MCF 10A (cell line): Measurements from ENCODE around the gene NDC1. TPM values are rescaled to one million over a fixed set of nuclear protein-coding genes. Genes with fewer than 3 reads are reported as not detected.

Source experiments
- BruUV-seq: library from RNA; stranded (reverse); fragments of 400-500 nt; replicated peaks from 2 replicates; lab custom pipeline; 2021; lab: Mats Ljungman, UMichigan
- CTCF ChIA-PET: fragments of 300-600 bp; sonication (Branson Sonifier 250); formaldehyde crosslinking; extraction: SDS; loops from one replicate; lab custom pipeline; 2021; ENCODE audit warnings: antibody characterized with exemption, inconsistent platforms; lab: Yijun Ruan, JAX
- POLR2A ChIA-PET: fragments of 300-600, 350-650 bp; sonication (Branson Sonifier 250); formaldehyde crosslinking; extraction: SDS; loops from one replicate; lab custom pipeline; 2020; ENCODE audit warnings: antibody characterized with exemption, inconsistent platforms; lab: Yijun Ruan, JAX
- DNase-seq: peaks from one replicate; pipeline ENCODE4 v3.0.0-alpha.2; 2018; ENCODE audit not compliant: unreplicated experiment
- H3K27ac Mint-ChIP-seq: one replicate; pipeline ENCODE4 v1.8.0; 2022; ENCODE audit warnings: mild to moderate bottlenecking, low read depth, mixed read lengths; ENCODE audit not compliant: unreplicated experiment
- H3K27me3 Mint-ChIP-seq: one replicate; pipeline ENCODE4 v1.8.0; 2022; ENCODE audit warnings: mixed read lengths; ENCODE audit not compliant: insufficient read depth, unreplicated experiment
- H3K36me3 Mint-ChIP-seq: one replicate; pipeline ENCODE4 v1.8.0; 2022; ENCODE audit warnings: mild to moderate bottlenecking, moderate library complexity, mixed read lengths; ENCODE audit not compliant: insufficient read depth, unreplicated experiment
- H3K4me1 Mint-ChIP-seq: one replicate; pipeline ENCODE4 v1.8.0; 2022; ENCODE audit warnings: mixed read lengths; ENCODE audit not compliant: insufficient read depth, unreplicated experiment
- H3K4me3 Mint-ChIP-seq: one replicate; pipeline ENCODE4 v1.8.0; 2022; ENCODE audit warnings: mild to moderate bottlenecking, moderate library complexity, mixed read lengths; ENCODE audit not compliant: unreplicated experiment
- H3K9me3 Mint-ChIP-seq: one replicate; pipeline ENCODE4 v1.8.0; 2022; ENCODE audit warnings: mixed read lengths; ENCODE audit not compliant: unreplicated experiment
- intact Hi-C: fragments of 100-400 bp; cut with micrococcal nuclease; formaldehyde crosslinking; loops from 2 replicates; pipeline ENCODE4 v1.14.1; 2022
- total RNA-seq: library from RNA; stranded (reverse); gene quantifications from 2 replicates; pipeline ENCODE4 v1.2.3, GENCODE V29; 2022
- TF ChIP-seq, protein P1 (sequence below): fragments of 200-600 bp; IDR thresholded peaks from one replicate; pipeline ENCODE4 v1.8.0; 2022; ENCODE audit warnings: antibody characterized with exemption, mild to moderate bottlenecking; ENCODE audit not compliant: unreplicated experiment

Gene NDC1
- total RNA-seq, 1 experiment from 2014 or later: 18.7 TPM

GRCh38 chr1:53735681-53736080, 102.4 kb downstream of the NDC1 start:
- TF ChIP-seq, protein P1, sequence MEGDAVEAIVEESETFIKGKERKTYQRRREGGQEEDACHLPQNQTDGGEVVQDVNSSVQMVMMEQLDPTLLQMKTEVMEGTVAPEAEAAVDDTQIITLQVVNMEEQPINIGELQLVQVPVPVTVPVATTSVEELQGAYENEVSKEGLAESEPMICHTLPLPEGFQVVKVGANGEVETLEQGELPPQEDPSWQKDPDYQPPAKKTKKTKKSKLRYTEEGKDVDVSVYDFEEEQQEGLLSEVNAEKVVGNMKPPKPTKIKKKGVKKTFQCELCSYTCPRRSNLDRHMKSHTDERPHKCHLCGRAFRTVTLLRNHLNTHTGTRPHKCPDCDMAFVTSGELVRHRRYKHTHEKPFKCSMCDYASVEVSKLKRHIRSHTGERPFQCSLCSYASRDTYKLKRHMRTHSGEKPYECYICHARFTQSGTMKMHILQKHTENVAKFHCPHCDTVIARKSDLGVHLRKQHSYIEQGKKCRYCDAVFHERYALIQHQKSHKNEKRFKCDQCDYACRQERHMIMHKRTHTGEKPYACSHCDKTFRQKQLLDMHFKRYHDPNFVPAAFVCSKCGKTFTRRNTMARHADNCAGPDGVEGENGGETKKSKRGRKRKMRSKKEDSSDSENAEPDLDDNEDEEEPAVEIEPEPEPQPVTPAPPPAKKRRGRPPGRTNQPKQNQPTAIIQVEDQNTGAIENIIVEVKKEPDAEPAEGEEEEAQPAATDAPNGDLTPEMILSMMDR: no peak
- no TSS peak for BruUV-seq
- intact Hi-C loops: no loop called here
- H3K4me1 Mint-ChIP-seq: peaks cover 28% of the 10 kb centered on the region
- no peak for DNase-seq
- H3K4me3 Mint-ChIP-seq: no peak overlapping the region
- peaks cover 4% of the 10 kb centered on the region for H3K36me3 Mint-ChIP-seq
- H3K9me3 Mint-ChIP-seq: no peaks in the 10 kb centered on the region
- H3K27ac Mint-ChIP-seq: no peak overlapping the region
- ChIA-PET POLR2A (no interaction called here), CTCF (interaction anchor here (0.7 to 2.0 kb wide), 4 partner anchors 14 to 251 kb away, joined by 3 to 8 read pairs (median 3); no protein-coding TSS in a partner anchor)
- H3K27me3 Mint-ChIP-seq: no peaks in the 10 kb centered on the region

DNA sequence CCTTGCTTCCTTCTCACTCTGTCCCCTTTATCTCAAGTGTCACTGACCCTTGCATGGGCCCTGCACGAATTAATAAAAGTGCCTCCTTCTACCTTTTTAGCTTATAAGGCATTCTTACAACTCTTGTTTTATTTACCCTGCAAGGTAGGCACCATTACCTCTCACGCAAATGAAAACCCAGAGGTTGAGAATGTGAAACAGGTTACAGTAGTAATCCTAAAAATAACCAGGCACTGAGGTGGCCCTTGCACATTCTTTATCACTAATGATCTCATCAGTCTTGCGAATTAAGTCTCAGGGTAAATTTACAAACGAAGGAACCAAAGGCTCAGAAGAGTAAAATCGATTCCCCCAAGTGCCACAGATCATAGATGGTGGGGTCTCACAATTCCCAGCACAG, 102.8 kb downstream of the NDC1 start:
- DNase-seq: no peak
- peaks cover 4% of the 10 kb centered on the region for H3K36me3 Mint-ChIP-seq
- no peaks in the 10 kb centered on the region for H3K9me3 Mint-ChIP-seq
- CTCF ChIA-PET: interaction anchor here (0.7 to 1.2 kb wide), 4 partner anchors 12 to 251 kb away, joined by 3 to 5 read pairs (median 3); no protein-coding TSS in a partner anchor
- TF ChIP-seq, protein P1: no peak
- intact Hi-C loops: no loop called here
- no peaks in the 10 kb centered on the region for H3K27me3 Mint-ChIP-seq
- no TSS peak for BruUV-seq
- no peak overlapping the region for H3K27ac Mint-ChIP-seq
- H3K4me1 Mint-ChIP-seq: peaks cover 28% of the 10 kb centered on the region
- POLR2A ChIA-PET: interaction anchor here (2.6 kb wide), 1 partner anchor 11 kb away, joined by 11 read pairs; no protein-coding TSS in a partner anchor
- no peak overlapping the region for H3K4me3 Mint-ChIP-seq

- peak; percentile 47 for DNase-seq
- intact Hi-C loops: no loop called here
- Mint-ChIP-seq H3K27ac (no peak overlapping the region), H3K4me1 (peaks cover 28% of the 10 kb centered on the region), H3K9me3 (no peaks in the 10 kb centered on the region), H3K36me3 (peaks cover 4% of the 10 kb centered on the region), H3K4me3 (no peak overlapping the region), H3K27me3 (no peaks in the 10 kb centered on the region)
- BruUV-seq: no TSS peak
- POLR2A ChIA-PET: interaction anchor here (0.6 to 2.6 kb wide), 3 partner anchors 11 to 1934 kb away, joined by 3 to 11 read pairs (median 4); no protein-coding TSS in a partner anchor
- CTCF ChIA-PET: interaction anchor here (0.8 to 1.2 kb wide), 3 partner anchors 11 to 250 kb away, joined by 3 to 5 read pairs (median 3); no protein-coding TSS in a partner anchor
- TF ChIP-seq, protein P1: no peak
Measured at GRCh38 chr1:53734650-53735211, 103.4 kb downstream of the NDC1 start.

DNA sequence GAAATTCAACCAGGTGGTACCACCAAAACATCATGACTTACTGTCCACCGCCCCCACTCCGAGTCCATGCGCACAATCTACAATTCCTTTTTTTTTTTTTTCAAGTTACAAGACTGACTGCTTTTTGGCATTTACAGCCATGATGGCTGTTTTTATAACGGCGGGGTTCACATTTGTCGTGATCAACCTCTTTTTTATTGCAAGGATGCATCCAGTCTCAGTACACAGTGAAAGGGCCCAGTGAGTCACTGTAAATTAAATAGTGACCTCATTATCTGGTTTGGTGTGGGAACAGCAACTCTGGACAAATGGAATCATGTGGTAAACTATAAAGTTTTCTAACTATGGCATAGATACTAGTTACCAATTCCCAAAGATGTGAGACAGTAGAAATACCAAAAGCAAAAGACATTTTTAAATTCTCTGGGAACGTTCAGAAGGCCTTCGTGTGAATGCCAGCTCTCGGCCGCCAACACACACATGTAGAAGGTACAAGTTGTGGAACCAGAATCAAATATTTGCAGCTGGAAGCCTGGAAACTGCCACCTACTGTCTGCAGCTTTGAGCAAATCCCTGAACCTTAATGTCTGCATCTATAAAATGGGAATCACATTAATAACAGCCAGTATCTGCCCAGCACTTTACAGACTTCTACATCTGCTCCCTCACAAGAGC, 104.0 kb downstream of the NDC1 start:
- peak; percentile 64 for DNase-seq
- H3K4me3 Mint-ChIP-seq: no peak overlapping the region
- H3K4me1 Mint-ChIP-seq: peaks cover 28% of the 10 kb centered on the region
- ChIA-PET CTCF (interaction anchor here (1.3 kb wide), 1 partner anchor 162 kb away, joined by 4 read pairs; no protein-coding TSS in a partner anchor), POLR2A (interaction anchor here (0.6 to 2.6 kb wide), 6 partner anchors 10 to 1933 kb away, joined by 3 to 11 read pairs (median 4); no protein-coding TSS in a partner anchor)
- no peaks in the 10 kb centered on the region for H3K9me3 Mint-ChIP-seq
- H3K27ac Mint-ChIP-seq: peak overlapping the region; percentile 46
- BruUV-seq: no TSS peak
- H3K27me3 Mint-ChIP-seq: no peaks in the 10 kb centered on the region
- peaks cover 4% of the 10 kb centered on the region for H3K36me3 Mint-ChIP-seq
- TF ChIP-seq, protein P1: no peak
- intact Hi-C loops: no loop called here
